Measurements from ENCODE around the gene CCDC192.
"Not testable (repeated sequence)": the region's sequence is repeated elsewhere in the genome, so short reads cannot be mapped to it uniquely, and the experiment has no call there.

CCDC192 gene

GRCh38 chr5:127791439-127791838, 88.2 kb downstream of the CCDC192 start:
- WGBS: no CpG with 5 or more reads among the region's 1 CpG
- Histone ChIP-seq H3K23ac (ENCODE audit: low read length in 2 of 2) (no peak overlapping the region), H3K9me3 (ENCODE audit: control insufficient read depth, low read length) (peaks cover 31% of the 10 kb centered on the region), H4K8ac (ENCODE audit: low read length) (no peak overlapping the region), H2BK120ac (ENCODE audit: low read depth, low read length) (no peak overlapping the region), H3K18ac (ENCODE audit: low read depth in 1 of 2, low read length in 2 of 2) (no peak overlapping the region), H2BK5ac (ENCODE audit: low read depth, low read length, poor library complexity, severe bottlenecking) (no peak overlapping the region), H2AFZ (ENCODE audit: low read depth, low read length) (no peak overlapping the region), H2BK12ac (ENCODE audit: low read length in 2 of 2) (no peak overlapping the region), H3K27me3 (ENCODE audit: control insufficient read depth in 1 of 2, insufficient read depth in 1 of 2, low read length in 2 of 2) (no peaks in the 10 kb centered on the region), H3K9ac (ENCODE audit: low read length) (no peak overlapping the region), H3K14ac (ENCODE audit: low read length in 2 of 2) (no peak overlapping the region), H3K4me1 (ENCODE audit: control insufficient read depth, insufficient read depth, low read depth, low read length) (no peaks in the 10 kb centered on the region), H3K4me2 (ENCODE audit: low read length, poor library complexity, severe bottlenecking) (no peak overlapping the region), H3K4ac (ENCODE audit: low read depth in 1 of 2, low read length in 2 of 2) (no peak overlapping the region), H3K27ac (ENCODE audit: low read length, poor library complexity, severe bottlenecking) (no peak overlapping the region), H3K36me3 (ENCODE audit: control insufficient read depth in 1 of 2, insufficient read depth in 2 of 2, low read depth in 1 of 2, low read length in 2 of 2) (no peaks in the 10 kb centered on the region), H3K4me3 (ENCODE audit: insufficient read depth in 1 of 2, low read depth in 1 of 2, low read length in 2 of 2) (no peak overlapping the region), H2BK15ac (ENCODE audit: low read depth, poor library complexity, severe bottlenecking) (no peak overlapping the region), H3K79me1 (replicated peaks; ENCODE audit: low read length, poor library complexity, severe bottlenecking) (no peaks in the 10 kb centered on the region), H2AK5ac (ENCODE audit: low read length, severe bottlenecking) (no peak overlapping the region), H4K91ac (ENCODE audit: low read length) (no peak overlapping the region)
- no peak for DNase-seq

GRCh38 chr5:127791908-127792307, 88.7 kb downstream of the CCDC192 start:
- H2BK12ac ChIP-seq (ENCODE audit: low read length in 2 of 2); H3K4me3 ChIP-seq (ENCODE audit: insufficient read depth in 1 of 2, low read depth in 1 of 2, low read length in 2 of 2); DNase-seq; H3K18ac ChIP-seq (ENCODE audit: low read depth in 1 of 2, low read length in 2 of 2); H3K27ac ChIP-seq (ENCODE audit: low read length, poor library complexity, severe bottlenecking); H2AK5ac ChIP-seq (ENCODE audit: low read length, severe bottlenecking); H3K36me3 ChIP-seq (ENCODE audit: control insufficient read depth in 1 of 2, insufficient read depth in 2 of 2, low read depth in 1 of 2, low read length in 2 of 2); H2AFZ ChIP-seq (ENCODE audit: low read depth, low read length); H3K23ac ChIP-seq (ENCODE audit: low read length in 2 of 2); H2BK5ac ChIP-seq (ENCODE audit: low read depth, low read length, poor library complexity, severe bottlenecking); H2BK120ac ChIP-seq (ENCODE audit: low read depth, low read length); H3K4ac ChIP-seq (ENCODE audit: low read depth in 1 of 2, low read length in 2 of 2); H3K4me1 ChIP-seq (ENCODE audit: control insufficient read depth, insufficient read depth, low read depth, low read length); H4K91ac ChIP-seq (ENCODE audit: low read length); H3K9ac ChIP-seq (ENCODE audit: low read length); H4K8ac ChIP-seq (ENCODE audit: low read length); H3K14ac ChIP-seq (ENCODE audit: low read length in 2 of 2); H2BK15ac ChIP-seq (ENCODE audit: low read depth, poor library complexity, severe bottlenecking); H3K27me3 ChIP-seq (ENCODE audit: control insufficient read depth in 1 of 2, insufficient read depth in 1 of 2, low read length in 2 of 2); H3K79me1 ChIP-seq (replicated peaks; ENCODE audit: low read length, poor library complexity, severe bottlenecking); H3K4me2 ChIP-seq (ENCODE audit: low read length, poor library complexity, severe bottlenecking): not testable (repeated sequence)
- 83% methylated on average over 2 of the region's 2 CpGs for WGBS
- peaks cover 31% of the 10 kb centered on the region for H3K9me3 ChIP-seq (ENCODE audit: control insufficient read depth, low read length)

- no peaks in the 10 kb centered on the region for H3K36me3 ChIP-seq (ENCODE audit: control insufficient read depth in 1 of 2, insufficient read depth in 2 of 2, low read depth in 1 of 2, low read length in 2 of 2)
- H2AK5ac ChIP-seq (ENCODE audit: low read length, severe bottlenecking): no peak overlapping the region
- no peak overlapping the region for H4K8ac ChIP-seq (ENCODE audit: low read length)
- H3K27me3 ChIP-seq (ENCODE audit: control insufficient read depth in 1 of 2, insufficient read depth in 1 of 2, low read length in 2 of 2): no peaks in the 10 kb centered on the region
- H4K91ac ChIP-seq (ENCODE audit: low read length): no peak overlapping the region
- H2BK120ac ChIP-seq (ENCODE audit: low read depth, low read length): no peak overlapping the region
- H3K4me1 ChIP-seq (ENCODE audit: control insufficient read depth, insufficient read depth, low read depth, low read length): no peaks in the 10 kb centered on the region
- DNase-seq: no peak
- H2BK5ac ChIP-seq (ENCODE audit: low read depth, low read length, poor library complexity, severe bottlenecking): no peak overlapping the region
- H2AFZ ChIP-seq (ENCODE audit: low read depth, low read length): no peak overlapping the region
- H3K4ac ChIP-seq (ENCODE audit: low read depth in 1 of 2, low read length in 2 of 2): no peak overlapping the region
- H3K27ac ChIP-seq (ENCODE audit: low read length, poor library complexity, severe bottlenecking): no peak overlapping the region
- H3K4me2 ChIP-seq (ENCODE audit: low read length, poor library complexity, severe bottlenecking): no peak overlapping the region
- H3K18ac ChIP-seq (ENCODE audit: low read depth in 1 of 2, low read length in 2 of 2): no peak overlapping the region
- H3K79me1 ChIP-seq (replicated peaks; ENCODE audit: low read length, poor library complexity, severe bottlenecking): no peaks in the 10 kb centered on the region
- no peak overlapping the region for H3K23ac ChIP-seq (ENCODE audit: low read length in 2 of 2)
- no peak overlapping the region for H2BK12ac ChIP-seq (ENCODE audit: low read length in 2 of 2)
- H3K4me3 ChIP-seq (ENCODE audit: insufficient read depth in 1 of 2, low read depth in 1 of 2, low read length in 2 of 2): no peak overlapping the region
- H2BK15ac ChIP-seq (ENCODE audit: low read depth, poor library complexity, severe bottlenecking): no peak overlapping the region
- no peak overlapping the region for H3K9ac ChIP-seq (ENCODE audit: low read length)
- H3K9me3 ChIP-seq (ENCODE audit: control insufficient read depth, low read length): peaks cover 31% of the 10 kb centered on the region
- H3K14ac ChIP-seq (ENCODE audit: low read length in 2 of 2): no peak overlapping the region
These were observed 89.9 kb downstream of the CCDC192 start for GRCh38 chr5:127793052-127793451.

DNA sequence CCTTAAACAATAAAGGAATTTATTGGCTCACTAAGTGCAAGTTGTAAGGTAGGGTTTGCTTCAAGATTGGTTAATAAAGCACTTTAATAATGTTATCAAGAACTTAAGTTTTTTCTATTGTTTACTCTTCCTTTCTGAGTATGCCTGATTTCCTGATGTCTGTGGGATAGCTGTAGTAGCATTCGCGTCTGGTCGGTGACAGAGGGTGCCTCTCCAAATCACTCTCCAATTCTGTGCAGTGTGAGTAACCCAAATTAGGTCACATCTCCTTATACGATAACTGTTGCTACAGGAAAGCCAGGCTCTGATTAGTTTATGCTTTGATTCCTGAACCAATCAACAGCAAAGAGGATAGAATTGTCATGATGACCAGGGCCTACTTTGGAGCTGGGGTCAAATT, 90.7 kb downstream of the CCDC192 start:
- Histone ChIP-seq H3K36me3 (ENCODE audit: control insufficient read depth in 1 of 2, insufficient read depth in 2 of 2, low read depth in 1 of 2, low read length in 2 of 2) (no peaks in the 10 kb centered on the region), H3K27ac (ENCODE audit: low read length, poor library complexity, severe bottlenecking) (no peak overlapping the region), H3K18ac (ENCODE audit: low read depth in 1 of 2, low read length in 2 of 2) (no peak overlapping the region), H2AFZ (ENCODE audit: low read depth, low read length) (no peak overlapping the region), H2BK15ac (ENCODE audit: low read depth, poor library complexity, severe bottlenecking) (no peak overlapping the region), H3K4me1 (ENCODE audit: control insufficient read depth, insufficient read depth, low read depth, low read length) (no peaks in the 10 kb centered on the region), H3K79me1 (replicated peaks; ENCODE audit: low read length, poor library complexity, severe bottlenecking) (no peaks in the 10 kb centered on the region), H2BK12ac (ENCODE audit: low read length in 2 of 2) (no peak overlapping the region), H3K27me3 (ENCODE audit: control insufficient read depth in 1 of 2, insufficient read depth in 1 of 2, low read length in 2 of 2) (no peaks in the 10 kb centered on the region), H2BK120ac (ENCODE audit: low read depth, low read length) (no peak overlapping the region), H3K4me3 (ENCODE audit: insufficient read depth in 1 of 2, low read depth in 1 of 2, low read length in 2 of 2) (no peak overlapping the region), H3K23ac (ENCODE audit: low read length in 2 of 2) (no peak overlapping the region), H2BK5ac (ENCODE audit: low read depth, low read length, poor library complexity, severe bottlenecking) (no peak overlapping the region), H3K4me2 (ENCODE audit: low read length, poor library complexity, severe bottlenecking) (no peak overlapping the region), H3K14ac (ENCODE audit: low read length in 2 of 2) (no peak overlapping the region), H4K8ac (ENCODE audit: low read length) (no peak overlapping the region), H4K91ac (ENCODE audit: low read length) (no peak overlapping the region), H3K9me3 (ENCODE audit: control insufficient read depth, low read length) (peaks cover 31% of the 10 kb centered on the region), H2AK5ac (ENCODE audit: low read length, severe bottlenecking) (no peak overlapping the region), H3K9ac (ENCODE audit: low read length) (no peak overlapping the region), H3K4ac (ENCODE audit: low read depth in 1 of 2, low read length in 2 of 2) (no peak overlapping the region)
- DNase-seq: no peak
- WGBS: 100% methylated on average over 4 of the region's 4 CpGs

Data from mesenchymal stem cell (in vitro differentiated cells and primary cell).